ENCODE measurements around the gene HOXC4. TPM values are rescaled to one million over a fixed set of nuclear protein-coding genes. Genes with fewer than 3 reads are reported as not detected.

HOXC4 gene
- total RNA-seq, 1 experiment from 2014 or later = 4.1 TPM

DNA sequence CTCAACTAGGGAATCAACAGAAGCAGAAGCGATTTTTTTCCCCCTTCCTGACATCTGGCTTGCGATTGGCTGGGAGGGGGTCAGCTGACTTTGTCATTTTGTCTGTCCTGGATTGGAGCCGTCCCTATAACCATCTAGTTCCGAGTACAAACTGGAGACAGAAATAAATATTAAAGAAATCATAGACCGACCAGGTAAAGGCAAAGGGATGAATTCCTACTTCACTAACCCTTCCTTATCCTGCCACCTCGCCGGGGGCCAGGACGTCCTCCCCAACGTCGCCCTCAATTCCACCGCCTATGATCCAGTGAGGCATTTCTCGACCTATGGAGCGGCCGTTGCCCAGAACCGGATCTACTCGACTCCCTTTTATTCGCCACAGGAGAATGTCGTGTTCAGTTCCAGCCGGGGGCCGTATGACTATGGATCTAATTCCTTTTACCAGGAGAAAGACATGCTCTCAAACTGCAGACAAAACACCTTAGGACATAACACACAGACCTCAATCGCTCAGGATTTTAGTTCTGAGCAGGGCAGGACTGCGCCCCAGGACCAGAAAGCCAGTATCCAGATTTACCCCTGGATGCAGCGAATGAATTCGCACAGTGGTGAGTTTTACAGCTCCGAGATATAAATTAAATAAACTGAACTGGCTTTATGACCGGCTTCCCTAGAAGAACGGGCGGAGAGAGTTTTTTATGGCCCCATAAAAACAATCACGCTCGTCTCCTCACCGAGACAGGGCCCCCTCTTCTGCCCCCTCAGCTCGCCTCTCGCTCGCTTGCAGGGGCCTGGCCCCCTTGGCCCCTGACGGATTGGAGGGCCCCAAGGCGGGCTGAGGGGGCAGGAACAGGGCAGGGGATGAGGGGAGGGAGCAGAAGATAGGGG is 25.1 kb upstream of the HOXC4 start, which contains the start of gene HOXC6:
Gene HOXC6, plus strand, starts transcription at position 127 of the 888 bp plus-strand sequence. Its CDS starts 82 bp downstream, at position 209.
- intact Hi-C loops (cut with micrococcal nuclease; ENCODE audit: unreplicated experiment) = loop anchor here (1.0 kb wide), 1 partner anchor 22 kb away; no protein-coding TSS in a partner anchor
- POLR2A ChIA-PET = interaction anchor here (0.5 kb wide), 1 partner anchor 260 kb away, joined by 4 read pairs; no protein-coding TSS in a partner anchor
- peak within 1 kb of the TSS; percentile 37 for H3K4me3 ChIP-seq (ENCODE audit: low read depth, low read length)
- no peaks in the 10 kb centered on the region; the same call in 1 of the 2 replicates for H3K36me3 ChIP-seq (ENCODE audit: control insufficient read depth, insufficient read depth, low read length)
- Mint-ChIP-seq H3K4me1 (ENCODE audit: low read depth, unreplicated experiment) (peaks cover 12% of the 10 kb centered on the region), H3K4me3 (ENCODE audit: unreplicated experiment) (peak within 1 kb of the TSS; percentile 92), H3K27me3 (ENCODE audit: insufficient read depth, unreplicated experiment) (no peaks in the 10 kb centered on the region), H3K27ac (ENCODE audit: unreplicated experiment) (peak within 1 kb of the TSS; percentile 79), H3K9me3 (ENCODE audit: unreplicated experiment) (no peaks in the 10 kb centered on the region), H3K36me3 (ENCODE audit: insufficient read depth, unreplicated experiment) (peaks cover 7% of the 10 kb centered on the region)
- H3K9me3 ChIP-seq = no peaks in the 10 kb centered on the region
- no peaks in the 10 kb centered on the region for H3K27me3 ChIP-seq (replicated peaks; ENCODE audit: control insufficient read depth, insufficient read depth, low read length)
- TF ChIP-seq, protein P1, sequence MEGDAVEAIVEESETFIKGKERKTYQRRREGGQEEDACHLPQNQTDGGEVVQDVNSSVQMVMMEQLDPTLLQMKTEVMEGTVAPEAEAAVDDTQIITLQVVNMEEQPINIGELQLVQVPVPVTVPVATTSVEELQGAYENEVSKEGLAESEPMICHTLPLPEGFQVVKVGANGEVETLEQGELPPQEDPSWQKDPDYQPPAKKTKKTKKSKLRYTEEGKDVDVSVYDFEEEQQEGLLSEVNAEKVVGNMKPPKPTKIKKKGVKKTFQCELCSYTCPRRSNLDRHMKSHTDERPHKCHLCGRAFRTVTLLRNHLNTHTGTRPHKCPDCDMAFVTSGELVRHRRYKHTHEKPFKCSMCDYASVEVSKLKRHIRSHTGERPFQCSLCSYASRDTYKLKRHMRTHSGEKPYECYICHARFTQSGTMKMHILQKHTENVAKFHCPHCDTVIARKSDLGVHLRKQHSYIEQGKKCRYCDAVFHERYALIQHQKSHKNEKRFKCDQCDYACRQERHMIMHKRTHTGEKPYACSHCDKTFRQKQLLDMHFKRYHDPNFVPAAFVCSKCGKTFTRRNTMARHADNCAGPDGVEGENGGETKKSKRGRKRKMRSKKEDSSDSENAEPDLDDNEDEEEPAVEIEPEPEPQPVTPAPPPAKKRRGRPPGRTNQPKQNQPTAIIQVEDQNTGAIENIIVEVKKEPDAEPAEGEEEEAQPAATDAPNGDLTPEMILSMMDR (IDR thresholded peaks at IDR 0.05; ENCODE audit: insufficient read depth in 1 of 2, low read depth in 1 of 2, low read length in 1 of 2, severe bottlenecking in 1 of 2, unreplicated experiment in 1 of 2) = no peak
- BruUV-seq (replicated peaks) = no TSS peak
- peak in 1 of 2 experiments; percentile 55 for DNase-seq
- CTCF ChIA-PET = interaction anchor here (0.8 to 2.3 kb wide), 10 partner anchors 19 to 186 kb away, joined by 3 to 14 read pairs (median 6); partner anchors contain the start of genes HOXC8 and SMUG1
- no peaks in the 10 kb centered on the region for H3K4me1 ChIP-seq

DNA sequence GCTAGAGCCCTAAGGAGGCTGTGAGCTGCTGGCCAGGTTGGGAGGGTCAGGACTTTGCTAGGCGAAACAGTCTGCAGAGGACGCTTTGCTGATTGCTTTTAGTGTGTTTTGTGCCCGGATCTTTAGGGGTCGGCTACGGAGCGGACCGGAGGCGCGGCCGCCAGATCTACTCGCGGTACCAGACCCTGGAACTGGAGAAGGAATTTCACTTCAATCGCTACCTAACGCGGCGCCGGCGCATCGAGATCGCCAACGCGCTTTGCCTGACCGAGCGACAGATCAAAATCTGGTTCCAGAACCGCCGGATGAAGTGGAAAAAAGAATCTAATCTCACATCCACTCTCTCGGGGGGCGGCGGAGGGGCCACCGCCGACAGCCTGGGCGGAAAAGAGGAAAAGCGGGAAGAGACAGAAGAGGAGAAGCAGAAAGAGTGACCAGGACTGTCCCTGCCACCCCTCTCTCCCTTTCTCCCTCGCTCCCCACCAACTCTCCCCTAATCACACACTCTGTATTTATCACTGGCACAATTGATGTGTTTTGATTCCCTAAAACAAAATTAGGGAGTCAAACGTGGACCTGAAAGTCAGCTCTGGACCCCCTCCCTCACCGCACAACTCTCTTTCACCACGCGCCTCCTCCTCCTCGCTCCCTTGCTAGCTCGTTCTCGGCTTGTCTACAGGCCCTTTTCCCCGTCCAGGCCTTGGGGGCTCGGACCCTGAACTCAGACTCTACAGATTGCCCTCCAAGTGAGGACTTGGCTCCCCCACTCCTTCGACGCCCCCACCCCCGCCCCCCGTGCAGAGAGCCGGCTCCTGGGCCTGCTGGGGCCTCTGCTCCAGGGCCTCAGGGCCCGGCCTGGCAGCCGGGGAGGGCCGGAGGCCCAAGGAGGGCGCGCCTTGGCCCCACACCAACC is 23.9 kb upstream of the HOXC4 start:
- H3K27me3 ChIP-seq (replicated peaks; ENCODE audit: control insufficient read depth, insufficient read depth, low read length) = no peaks in the 10 kb centered on the region
- H3K36me3 ChIP-seq (ENCODE audit: control insufficient read depth, insufficient read depth, low read length) = no peaks in the 10 kb centered on the region; the same call in 1 of the 2 replicates
- Mint-ChIP-seq H3K4me1 (ENCODE audit: low read depth, unreplicated experiment) (peaks cover 13% of the 10 kb centered on the region), H3K36me3 (ENCODE audit: insufficient read depth, unreplicated experiment) (peaks cover 7% of the 10 kb centered on the region), H3K4me3 (ENCODE audit: unreplicated experiment) (peak overlapping the region; percentile 92), H3K27ac (ENCODE audit: unreplicated experiment) (no peak overlapping the region), H3K9me3 (ENCODE audit: unreplicated experiment) (no peaks in the 10 kb centered on the region), H3K27me3 (ENCODE audit: insufficient read depth, unreplicated experiment) (no peaks in the 10 kb centered on the region)
- CTCF ChIA-PET = interaction anchor here (0.6 to 2.3 kb wide), 6 partner anchors 12 to 171 kb away, joined by 4 to 8 read pairs (median 6); partner anchors contain the start of genes HOXC8 and SMUG1
- POLR2A ChIA-PET = interaction anchor here (0.7 kb wide), 1 partner anchor 159 kb away, joined by 4 read pairs; the partner anchor contains the start of gene SMUG1
- TF ChIP-seq, protein P1 (IDR thresholded peaks at IDR 0.05; ENCODE audit: insufficient read depth in 1 of 2, low read depth in 1 of 2, low read length in 1 of 2, severe bottlenecking in 1 of 2, unreplicated experiment in 1 of 2) = no peak
- intact Hi-C loops (cut with micrococcal nuclease; ENCODE audit: unreplicated experiment) = no loop called here
- H3K4me1 ChIP-seq = peaks cover 8% of the 10 kb centered on the region
- BruUV-seq (replicated peaks) = no TSS peak
- no peak overlapping the region for H3K4me3 ChIP-seq (ENCODE audit: low read depth, low read length)
- H3K9me3 ChIP-seq = no peaks in the 10 kb centered on the region
- DNase-seq = no peak
